Caco-2 (cell line): ENCODE measurements around the gene CDH11. TPM values are rescaled to one million over a fixed set of nuclear protein-coding genes. Genes with fewer than 3 reads are reported as not detected.

Experiments used
- BruUV-seq: library from RNA; stranded (reverse); fragments of 400-500 nt; replicated peaks from 2 replicates; lab custom pipeline; 2021; lab: Mats Ljungman, UMichigan
- CTCF ChIA-PET: fragments of 300-600 bp; sonication (Branson Sonifier 250); formaldehyde crosslinking; loops from one replicate; lab custom pipeline; 2022; ENCODE audit warnings: antibody characterized with exemption; lab: Charles Lee
- POLR2A ChIA-PET: fragments of 300-600 bp; sonication (Branson Sonifier 250); formaldehyde crosslinking; loops from one replicate; lab custom pipeline; 2022; ENCODE audit warnings: antibody characterized with exemption; lab: Charles Lee
- DNase-seq, 2 experiments: peaks; one replicate each; pipeline versions ENCODE4 v3.0.0 to v3.0.0-alpha.2; 2020 to 2022
- H3K27me3 ChIP-seq: replicated peaks from 2 replicates; pipeline ENCODE4 v1.6.0; 2011; ENCODE audit warnings: low read length; ENCODE audit not compliant: control insufficient read depth, insufficient read depth
- H3K36me3 ChIP-seq: 2 replicates; pipeline ENCODE4 v1.5.1; 2011; ENCODE audit warnings: low read length; ENCODE audit not compliant: control insufficient read depth, insufficient read depth
- H3K4me1 ChIP-seq: fragments of 250-450 bp; sonication (Bioruptor Pico); 2 replicates; pipeline ENCODE4 v1.5.1; 2020; ENCODE audit warnings: mild to moderate bottlenecking
- H3K4me3 ChIP-seq: 2 replicates; pipeline ENCODE4 v1.5.1; 2011; ENCODE audit warnings: low read depth, mild to moderate bottlenecking, control low read depth, low read length
- H3K9me3 ChIP-seq: fragments of 250-450 bp; sonication (Bioruptor Pico); 2 replicates; pipeline ENCODE4 v1.5.1; 2020; ENCODE audit warnings: mild to moderate bottlenecking, moderate library complexity
- H3K27ac Mint-ChIP-seq: one replicate; pipeline ENCODE4 v1.8.0; 2022; ENCODE audit warnings: mixed read lengths; ENCODE audit not compliant: unreplicated experiment
- H3K27me3 Mint-ChIP-seq: one replicate; pipeline ENCODE4 v1.8.0; 2022; ENCODE audit warnings: mixed read lengths; ENCODE audit not compliant: insufficient read depth, unreplicated experiment
- H3K36me3 Mint-ChIP-seq: one replicate; pipeline ENCODE4 v1.8.0; 2022; ENCODE audit warnings: mild to moderate bottlenecking, mixed read lengths; ENCODE audit not compliant: insufficient read depth, unreplicated experiment
- H3K4me1 Mint-ChIP-seq: one replicate; pipeline ENCODE4 v1.8.0; 2022; ENCODE audit warnings: low read depth, mixed read lengths; ENCODE audit not compliant: unreplicated experiment
- H3K4me3 Mint-ChIP-seq: one replicate; pipeline ENCODE4 v1.8.0; 2022; ENCODE audit warnings: mild to moderate bottlenecking, moderate library complexity, mixed read lengths; ENCODE audit not compliant: unreplicated experiment
- H3K9me3 Mint-ChIP-seq: one replicate; pipeline ENCODE4 v1.8.0; 2022; ENCODE audit warnings: mixed read lengths; ENCODE audit not compliant: unreplicated experiment
- intact Hi-C: fragments of 100-400 bp; cut with micrococcal nuclease; formaldehyde crosslinking; loops from one replicate; pipeline ENCODE4 v1.10.0; 2022; ENCODE audit not compliant: unreplicated experiment
- total RNA-seq: library from RNA; stranded (reverse); gene quantifications from 2 replicates; pipeline ENCODE4 v1.2.3, GENCODE V29; 2022
- TF ChIP-seq, protein P1 (sequence below), 2 experiments: fragments of 200-600 bp in 1 of 2; IDR thresholded peaks; 1 replicate in 1 of 2; 2 replicates in 1 of 2; pipeline versions ENCODE4 v1.5.1 to v1.8.0; 2011 to 2022; ENCODE audit warnings: antibody characterized with exemption in 1 of 2, control low read depth in 1 of 2, inconsistent platforms in 1 of 2, low read depth in 1 of 2, low read length in 1 of 2, mild to moderate bottlenecking in 1 of 2, moderate library complexity in 1 of 2; ENCODE audit not compliant: insufficient read depth in 1 of 2, severe bottlenecking in 1 of 2, unreplicated experiment in 1 of 2

CDH11 gene
- total RNA-seq, 1 experiment from 2014 or later: not detected

DNA sequence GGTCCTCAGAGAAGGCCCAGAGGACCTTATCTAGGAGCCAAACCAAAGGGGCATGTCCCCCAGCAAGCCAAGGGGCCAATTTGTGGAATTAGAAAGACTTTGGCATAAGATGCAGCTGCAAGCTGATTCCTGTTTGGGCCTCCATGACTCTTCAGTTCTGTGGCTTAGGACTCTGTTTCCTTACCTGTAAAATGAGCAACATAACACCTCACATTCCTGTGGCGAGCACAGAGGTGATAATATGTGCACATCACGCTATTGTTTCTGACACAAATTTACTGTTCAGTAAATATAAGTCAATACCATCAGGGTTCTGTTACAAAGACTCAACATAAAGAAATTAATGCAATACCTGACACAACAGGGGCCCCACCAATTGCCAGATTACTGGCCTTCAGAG lies 57.7 kb downstream of the CDH11 start:
- no peak overlapping the region for H3K27ac Mint-ChIP-seq
- TF ChIP-seq, protein P1, sequence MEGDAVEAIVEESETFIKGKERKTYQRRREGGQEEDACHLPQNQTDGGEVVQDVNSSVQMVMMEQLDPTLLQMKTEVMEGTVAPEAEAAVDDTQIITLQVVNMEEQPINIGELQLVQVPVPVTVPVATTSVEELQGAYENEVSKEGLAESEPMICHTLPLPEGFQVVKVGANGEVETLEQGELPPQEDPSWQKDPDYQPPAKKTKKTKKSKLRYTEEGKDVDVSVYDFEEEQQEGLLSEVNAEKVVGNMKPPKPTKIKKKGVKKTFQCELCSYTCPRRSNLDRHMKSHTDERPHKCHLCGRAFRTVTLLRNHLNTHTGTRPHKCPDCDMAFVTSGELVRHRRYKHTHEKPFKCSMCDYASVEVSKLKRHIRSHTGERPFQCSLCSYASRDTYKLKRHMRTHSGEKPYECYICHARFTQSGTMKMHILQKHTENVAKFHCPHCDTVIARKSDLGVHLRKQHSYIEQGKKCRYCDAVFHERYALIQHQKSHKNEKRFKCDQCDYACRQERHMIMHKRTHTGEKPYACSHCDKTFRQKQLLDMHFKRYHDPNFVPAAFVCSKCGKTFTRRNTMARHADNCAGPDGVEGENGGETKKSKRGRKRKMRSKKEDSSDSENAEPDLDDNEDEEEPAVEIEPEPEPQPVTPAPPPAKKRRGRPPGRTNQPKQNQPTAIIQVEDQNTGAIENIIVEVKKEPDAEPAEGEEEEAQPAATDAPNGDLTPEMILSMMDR (IDR thresholded peaks at IDR 0.05; ENCODE audit: insufficient read depth in 1 of 2, low read depth in 1 of 2, low read length in 1 of 2, severe bottlenecking in 1 of 2, unreplicated experiment in 1 of 2): no peak
- DNase-seq: no peak
- H3K9me3 ChIP-seq: no peaks in the 10 kb centered on the region
- no peak overlapping the region for H3K4me3 ChIP-seq
- ChIA-PET POLR2A (no interaction called here), CTCF (no interaction called here)
- no peaks in the 10 kb centered on the region for H3K9me3 Mint-ChIP-seq
- H3K36me3 ChIP-seq: no peaks in the 10 kb centered on the region
- no TSS peak for BruUV-seq
- H3K4me3 Mint-ChIP-seq: no peak overlapping the region
- no peaks in the 10 kb centered on the region for H3K4me1 Mint-ChIP-seq
- no peaks in the 10 kb centered on the region for H3K27me3 ChIP-seq
- peaks cover 24% of the 10 kb centered on the region for H3K27me3 Mint-ChIP-seq
- no peaks in the 10 kb centered on the region for H3K36me3 Mint-ChIP-seq
- H3K4me1 ChIP-seq: no peaks in the 10 kb centered on the region
- intact Hi-C loops: no loop called here

GRCh38 chr16:65062736-65063583 lies 58.9 kb downstream of the CDH11 start:
- CTCF ChIA-PET: no interaction called here
- no peaks in the 10 kb centered on the region for H3K9me3 ChIP-seq
- H3K27ac Mint-ChIP-seq: no peak overlapping the region
- no peak overlapping the region for H3K4me3 ChIP-seq
- POLR2A ChIA-PET: no interaction called here
- H3K36me3 Mint-ChIP-seq: no peaks in the 10 kb centered on the region
- TF ChIP-seq, protein P1 (IDR thresholded peaks at IDR 0.05; ENCODE audit: insufficient read depth in 1 of 2, low read depth in 1 of 2, low read length in 1 of 2, severe bottlenecking in 1 of 2, unreplicated experiment in 1 of 2): no peak
- H3K36me3 ChIP-seq: no peaks in the 10 kb centered on the region
- H3K27me3 Mint-ChIP-seq: peaks cover 24% of the 10 kb centered on the region
- intact Hi-C loops: loop anchor here (2.0 kb wide), 1 partner anchor 56 kb away; no protein-coding TSS in a partner anchor
- no peaks in the 10 kb centered on the region for H3K4me1 ChIP-seq
- no peaks in the 10 kb centered on the region for H3K9me3 Mint-ChIP-seq
- no peaks in the 10 kb centered on the region for H3K4me1 Mint-ChIP-seq
- H3K27me3 ChIP-seq: no peaks in the 10 kb centered on the region
- H3K4me3 Mint-ChIP-seq: no peak overlapping the region
- BruUV-seq: no TSS peak
- no peak for DNase-seq

- peaks cover 20% of the 10 kb centered on the region for H3K27me3 Mint-ChIP-seq
- H3K27me3 ChIP-seq: no peaks in the 10 kb centered on the region
- no peak overlapping the region for H3K27ac Mint-ChIP-seq
- TF ChIP-seq, protein P1 (IDR thresholded peaks at IDR 0.05; ENCODE audit: insufficient read depth in 1 of 2, low read depth in 1 of 2, low read length in 1 of 2, severe bottlenecking in 1 of 2, unreplicated experiment in 1 of 2): no peak
- H3K9me3 ChIP-seq: no peaks in the 10 kb centered on the region
- H3K4me3 Mint-ChIP-seq: no peak overlapping the region
- CTCF ChIA-PET: no interaction called here
- H3K36me3 ChIP-seq: no peaks in the 10 kb centered on the region
- intact Hi-C loops: loop anchor here (2.0 kb wide), 1 partner anchor 57 kb away; no protein-coding TSS in a partner anchor
- no peaks in the 10 kb centered on the region for H3K36me3 Mint-ChIP-seq
- BruUV-seq: no TSS peak
- no peaks in the 10 kb centered on the region for H3K4me1 Mint-ChIP-seq
- H3K4me1 ChIP-seq: no peaks in the 10 kb centered on the region
- POLR2A ChIA-PET: no interaction called here
- no peak for DNase-seq
- no peaks in the 10 kb centered on the region for H3K9me3 Mint-ChIP-seq
- H3K4me3 ChIP-seq: no peak overlapping the region
These were observed 59.8 kb downstream of the CDH11 start for GRCh38 chr16:65061935-65062518.
